Naive thymus-derived CD8-positive, alpha-beta T cell (primary cell): ENCODE data around the gene TMEM250. TPM values are rescaled to one million over a fixed set of nuclear protein-coding genes. Genes with fewer than 3 reads are reported as not detected.
"Not testable (repeated sequence)": the region's sequence is repeated elsewhere in the genome, so short reads cannot be mapped to it uniquely, and the experiment has no call there.

Experiments
- ATAC-seq, 2 donors: fragments of 150-1000 bp; cut with Tn5 transposase in 1 of 2; sonication (Bioruptor Pico), chemical (Tn5 transposase) in 1 of 2; 1 replicate in 1 of 2; 2 replicates in 1 of 2; pipeline ENCODE4 v1.10.0; 2021; ENCODE audit warnings: mild to moderate bottlenecking in 2 of 2, moderate library complexity in 2 of 2
- POLR2A ChIA-PET: fragments of 350-600 bp; sonication (Branson Sonifier 250); formaldehyde crosslinking; loops from one replicate; lab custom pipeline; 2021; ENCODE audit warnings: antibody characterized with exemption; lab: Charles Lee
- DNase-seq, 10 donors: peaks; one replicate each; pipeline versions ENCODE4 v3.0.0 to v3.0.0-alpha.2; 2020 to 2022
- H3K27ac Mint-ChIP-seq, 10 donors: one replicate each; pipeline ENCODE4 v1.8.0; 2020 to 2022; ENCODE audit warnings: mild to moderate bottlenecking in 10 of 10, mixed read lengths in 10 of 10, moderate library complexity in 4 of 10, inconsistent platforms in 1 of 10
- H3K27me3 Mint-ChIP-seq, 5 donors: one replicate each; pipeline ENCODE4 v1.8.0; 2021 to 2022; ENCODE audit warnings: mixed read lengths in 5 of 5
- H3K36me3 Mint-ChIP-seq, 3 donors: one replicate each; pipeline ENCODE4 v1.8.0; 2020 to 2022; ENCODE audit warnings: mixed read lengths in 3 of 3, mild to moderate bottlenecking in 2 of 3, inconsistent platforms in 1 of 3
- H3K4me1 Mint-ChIP-seq, 4 donors: one replicate each; pipeline ENCODE4 v1.8.0; 2021 to 2022; ENCODE audit warnings: mixed read lengths in 4 of 4
- H3K4me3 Mint-ChIP-seq, 10 donors: one replicate each; pipeline ENCODE4 v1.8.0; 2020 to 2022; ENCODE audit warnings: mild to moderate bottlenecking in 10 of 10, mixed read lengths in 10 of 10, moderate library complexity in 6 of 10, inconsistent platforms in 1 of 10
- H3K9me3 Mint-ChIP-seq, 9 donors: one replicate each; pipeline ENCODE4 v1.8.0; 2020 to 2022; ENCODE audit warnings: mixed read lengths in 9 of 9, mild to moderate bottlenecking in 3 of 9, inconsistent platforms in 1 of 9, moderate library complexity in 1 of 9
- polyA plus RNA-seq, 3 donors: library from polyadenylated mRNA; unstranded; fragments of 300-500 nt; fragmentation: Illumina TruSeq; gene quantifications; one replicate each; pipeline ENCODE4 v1.2.3, GENCODE V29; 2021
- total RNA-seq, 8 experiments: library from RNA in 2 of 8; stranded (reverse) in 2 of 8; gene quantifications; one replicate each; pipeline ENCODE4 v1.2.3 and lab custom pipeline; 2021 to 2026

Gene TMEM250
- total and polyA plus RNA-seq, 5 experiments from 2014 or later, result 38.1 to 51.7 (median 39.1) TPM

DNA sequence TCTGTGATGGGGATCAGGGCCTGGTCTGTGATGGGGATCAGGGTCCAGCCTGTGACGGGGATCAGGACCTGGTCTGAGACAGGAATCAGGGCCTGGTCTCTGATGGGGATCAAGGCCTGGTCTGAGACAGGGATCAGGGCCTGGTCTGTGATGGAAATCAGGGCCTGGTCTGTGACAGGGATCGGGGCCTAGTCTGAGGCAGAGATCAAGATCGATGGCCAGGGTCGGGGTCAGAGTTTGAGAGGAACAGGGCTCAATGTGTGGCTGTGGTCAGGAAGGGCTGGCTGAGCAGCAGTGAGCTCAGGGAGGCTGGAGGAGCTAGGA lies 33.8 kb upstream of the TMEM250 start:
- ATAC-seq, result no peak
- Mint-ChIP-seq H3K27ac (peak overlapping the region in 1 of 10 donors; percentile 53), H3K4me3 (no peak overlapping the region), H3K36me3 (no peaks in the 10 kb centered on the region), H3K9me3 (no peaks in the 10 kb centered on the region), H3K4me1 (peaks cover 0 to 2% (median 0%) of the 10 kb centered on the region in 4 donors), H3K27me3 (peaks cover 1 to 12% (median 5%) of the 10 kb centered on the region in 5 donors)
- DNase-seq, result no peak
- POLR2A ChIA-PET, result no interaction called here

- DNase-seq (no peak), ATAC-seq (no peak)
- H3K4me3 Mint-ChIP-seq, result no peak overlapping the region
- H3K4me1 Mint-ChIP-seq, result peaks cover 0 to 2% (median 0%) of the 10 kb centered on the region in 4 donors
- peaks cover 0 to 12% (median 3%) of the 10 kb centered on the region in 5 donors for H3K27me3 Mint-ChIP-seq
- no peaks in the 10 kb centered on the region for H3K36me3 Mint-ChIP-seq
- H3K27ac Mint-ChIP-seq, result no peak overlapping the region
- POLR2A ChIA-PET, result no interaction called here
- no peaks in the 10 kb centered on the region for H3K9me3 Mint-ChIP-seq
Observed at GRCh38 chr9:136151848-136152542, 33.3 kb upstream of the TMEM250 start.

GRCh38 chr9:136151214-136151804 lies 32.6 kb upstream of the TMEM250 start:
- ATAC-seq (no peak), DNase-seq (no peak)
- POLR2A ChIA-PET, result no interaction called here
- Mint-ChIP-seq H3K27me3 (peaks cover 0 to 16% (median 3%) of the 10 kb centered on the region in 5 donors), H3K4me3 (no peak overlapping the region), H3K9me3 (no peaks in the 10 kb centered on the region), H3K4me1 (peaks cover 0 to 2% (median 0%) of the 10 kb centered on the region in 4 donors), H3K36me3 (no peaks in the 10 kb centered on the region), H3K27ac (no peak overlapping the region)

DNA sequence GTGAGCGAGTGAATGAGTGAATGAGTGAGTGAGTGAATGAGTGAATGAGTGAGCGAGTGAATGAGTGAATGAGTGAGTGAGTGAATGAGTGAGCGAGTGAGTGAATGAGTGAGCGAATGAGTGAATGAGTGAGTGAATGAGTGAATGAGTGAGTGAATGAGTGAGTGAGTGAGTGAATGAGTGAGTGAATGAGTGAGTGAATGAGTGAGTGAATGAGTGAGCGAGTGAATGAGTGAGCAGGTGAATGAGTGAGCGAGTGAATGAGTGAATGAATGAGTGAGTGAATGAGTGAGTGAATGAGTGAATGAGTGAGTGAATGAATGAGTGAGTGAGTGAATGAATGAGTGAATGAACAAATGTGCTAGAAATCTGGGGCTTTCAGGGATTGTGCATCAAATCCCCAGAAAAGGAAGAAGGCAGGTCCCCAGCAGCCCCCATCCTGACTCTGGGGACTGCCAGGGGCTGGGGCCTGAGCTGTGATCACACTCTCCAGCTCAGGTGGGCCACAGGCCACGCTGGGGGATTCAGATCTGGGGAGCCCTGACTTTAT lies 32.1 kb upstream of the TMEM250 start:
- H3K9me3 Mint-ChIP-seq, DNase-seq: not testable (repeated sequence)

GRCh38 chr9:136149853-136150252 lies 31.2 kb upstream of the TMEM250 start:
- POLR2A ChIA-PET, result no interaction called here
- ATAC-seq (no peak), DNase-seq (no peak)
- Mint-ChIP-seq H3K9me3 (no peaks in the 10 kb centered on the region), H3K27me3 (peaks cover 0 to 22% (median 10%) of the 10 kb centered on the region in 5 donors), H3K36me3 (no peaks in the 10 kb centered on the region), H3K27ac (no peak overlapping the region), H3K4me3 (no peak overlapping the region), H3K4me1 (no peaks in the 10 kb centered on the region)

More for the DNA sequence above, 32.1 kb upstream of the TMEM250 start:
- ATAC-seq, H3K27ac Mint-ChIP-seq, H3K4me3 Mint-ChIP-seq, H3K36me3 Mint-ChIP-seq, POLR2A ChIA-PET, H3K4me1 Mint-ChIP-seq: not testable (repeated sequence)
- H3K27me3 Mint-ChIP-seq, result peaks cover 0 to 22% (median 9%) of the 10 kb centered on the region in 5 donors

DNA sequence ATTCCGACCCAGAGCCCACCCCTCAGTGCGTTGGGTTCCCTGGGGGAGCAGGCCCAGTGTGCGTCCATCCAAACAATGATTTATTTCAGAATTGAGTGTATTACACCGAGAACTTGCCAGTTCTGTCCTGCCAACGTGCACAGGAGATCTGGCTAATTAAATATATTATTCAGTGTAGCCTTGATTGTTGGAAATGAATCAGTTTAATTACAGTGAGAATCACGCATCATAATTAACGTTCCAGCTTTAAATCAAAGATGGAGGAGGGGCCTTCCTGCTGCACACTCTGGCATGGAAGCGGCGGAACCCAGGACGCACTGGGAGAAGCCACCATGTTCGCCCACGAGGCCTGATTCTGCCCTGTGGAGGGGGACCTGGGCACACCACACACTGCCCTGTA lies 30.7 kb upstream of the TMEM250 start:
- ATAC-seq, result no peak
- no peak overlapping the region for H3K27ac Mint-ChIP-seq
- no peaks in the 10 kb centered on the region for H3K4me1 Mint-ChIP-seq
- no peaks in the 10 kb centered on the region for H3K36me3 Mint-ChIP-seq
- H3K9me3 Mint-ChIP-seq, result no peaks in the 10 kb centered on the region
- no peak for DNase-seq
- H3K4me3 Mint-ChIP-seq, result no peak overlapping the region
- peaks cover 0 to 24% (median 9%) of the 10 kb centered on the region in 5 donors for H3K27me3 Mint-ChIP-seq
- POLR2A ChIA-PET, result no interaction called here

GRCh38 chr9:136148766-136149165 lies 30.1 kb upstream of the TMEM250 start:
- POLR2A ChIA-PET, result no interaction called here
- Mint-ChIP-seq H3K9me3 (no peaks in the 10 kb centered on the region), H3K27me3 (peaks cover 0 to 27% (median 9%) of the 10 kb centered on the region in 5 donors), H3K36me3 (no peaks in the 10 kb centered on the region), H3K4me3 (no peak overlapping the region), H3K4me1 (no peaks in the 10 kb centered on the region), H3K27ac (no peak overlapping the region)
- DNase-seq, result no peak
- no peak for ATAC-seq

- H3K27ac Mint-ChIP-seq, result no peak overlapping the region
- no peaks in the 10 kb centered on the region for H3K36me3 Mint-ChIP-seq
- ATAC-seq (no peak), DNase-seq (no peak)
- H3K4me1 Mint-ChIP-seq, result no peaks in the 10 kb centered on the region
- POLR2A ChIA-PET, result no interaction called here
- H3K4me3 Mint-ChIP-seq, result no peak overlapping the region
- peaks cover 0 to 27% (median 9%) of the 10 kb centered on the region in 5 donors for H3K27me3 Mint-ChIP-seq
- no peaks in the 10 kb centered on the region for H3K9me3 Mint-ChIP-seq
Observed at GRCh38 chr9:136147890-136148714, 29.4 kb upstream of the TMEM250 start.

DNA sequence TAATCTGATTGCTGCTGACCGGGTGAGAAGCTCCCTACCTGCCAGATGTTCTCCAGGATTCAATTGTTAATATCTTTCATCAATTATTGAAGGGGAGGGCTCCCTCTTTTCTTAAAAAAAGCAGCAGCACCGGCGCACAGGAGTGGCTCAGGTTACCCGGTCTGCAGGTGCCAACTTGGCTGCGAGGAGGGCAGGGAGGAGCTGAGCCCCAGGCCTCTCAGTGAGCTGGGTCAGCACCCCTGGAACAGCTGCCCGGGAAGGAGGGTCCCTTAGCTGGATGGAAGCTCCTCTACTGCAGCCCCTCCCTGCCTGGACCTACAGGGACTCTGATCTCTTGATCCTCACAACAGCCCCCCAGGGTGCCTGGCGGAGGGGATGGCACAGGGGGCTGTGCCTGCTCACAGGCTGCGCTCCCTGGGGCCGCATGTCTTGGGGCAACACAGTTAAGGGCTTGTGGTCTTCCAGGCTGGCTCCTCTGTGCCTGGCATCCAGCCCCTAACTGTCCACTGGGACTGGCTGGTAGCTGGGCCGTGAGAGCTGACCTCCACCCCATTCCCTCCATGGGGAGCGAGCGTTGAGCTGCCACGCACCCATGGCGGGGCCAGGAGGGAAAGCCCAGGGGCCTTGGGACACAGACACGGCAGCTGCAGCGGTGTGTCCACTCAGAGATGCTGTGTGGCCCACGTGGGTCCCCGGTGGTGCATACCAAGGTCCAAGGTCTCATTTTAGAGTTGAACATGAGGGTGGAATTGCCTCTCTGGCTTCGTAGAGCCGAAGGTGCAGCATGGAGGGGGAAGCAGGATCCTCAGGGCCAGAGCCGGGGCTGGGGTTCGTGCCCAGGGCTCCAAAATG lies 28.6 kb upstream of the TMEM250 start:
- no peaks in the 10 kb centered on the region for H3K9me3 Mint-ChIP-seq
- POLR2A ChIA-PET, result no interaction called here
- H3K36me3 Mint-ChIP-seq, result no peaks in the 10 kb centered on the region
- DNase-seq, result no peak
- H3K4me1 Mint-ChIP-seq, result no peaks in the 10 kb centered on the region
- H3K4me3 Mint-ChIP-seq, result no peak overlapping the region
- ATAC-seq, result no peak
- H3K27ac Mint-ChIP-seq, result no peak overlapping the region
- H3K27me3 Mint-ChIP-seq, result peaks cover 0 to 27% (median 9%) of the 10 kb centered on the region in 5 donors

GRCh38 chr9:136146126-136147037 lies 27.7 kb upstream of the TMEM250 start:
- no peak for ATAC-seq
- Mint-ChIP-seq H3K27me3 (peaks cover 0 to 28% (median 9%) of the 10 kb centered on the region in 5 donors), H3K4me3 (no peak overlapping the region), H3K36me3 (no peaks in the 10 kb centered on the region), H3K27ac (no peak overlapping the region), H3K9me3 (no peaks in the 10 kb centered on the region), H3K4me1 (no peaks in the 10 kb centered on the region)
- POLR2A ChIA-PET, result no interaction called here
- no peak for DNase-seq

DNA sequence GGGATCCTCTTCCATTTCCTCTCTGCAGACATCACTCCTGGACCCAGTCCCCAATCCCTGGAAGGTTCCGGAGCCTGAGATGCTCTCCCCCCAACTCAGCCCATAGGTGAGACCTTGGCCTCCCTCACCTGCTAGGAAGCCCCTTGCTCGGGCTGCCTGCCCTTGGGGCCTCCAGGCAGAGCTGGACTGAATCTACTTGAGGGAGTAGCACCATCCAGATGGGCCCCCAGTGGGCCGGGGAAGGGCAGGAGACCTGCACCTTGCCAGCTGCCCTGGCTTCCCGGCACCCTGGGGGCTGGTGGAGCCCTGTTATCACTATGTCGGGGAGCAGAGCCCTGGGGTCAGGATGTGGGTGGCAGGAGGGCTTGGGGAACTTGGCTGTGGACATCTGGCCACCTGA lies 26.9 kb upstream of the TMEM250 start:
- POLR2A ChIA-PET, result no interaction called here
- H3K9me3 Mint-ChIP-seq, result no peaks in the 10 kb centered on the region
- H3K4me3 Mint-ChIP-seq, result no peak overlapping the region
- no peaks in the 10 kb centered on the region for H3K36me3 Mint-ChIP-seq
- no peak for DNase-seq
- peaks cover 0 to 32% (median 9%) of the 10 kb centered on the region in 5 donors for H3K27me3 Mint-ChIP-seq
- no peaks in the 10 kb centered on the region for H3K4me1 Mint-ChIP-seq
- ATAC-seq, result no peak
- no peak overlapping the region for H3K27ac Mint-ChIP-seq
